ENCODE data around the gene MMP7. TPM values are rescaled to one million over a fixed set of nuclear protein-coding genes. Genes with fewer than 3 reads are reported as not detected.

Gene MMP7
- total and polyA plus RNA-seq, 4 donors, result 0.99 to 1.8 (median 1.4) TPM; not detected in 1

Other genes starting within 250 kb of the MMP7 start
- 1 to 10 TPM; 1.4 to 8.1 TPM for gene BIRC3, start 213.3 kb downstream of the MMP7 start, total RNA-seq
- gene BIRC3, start 213.3 kb downstream of the MMP7 start, polyA plus RNA-seq, result 1 to 10 TPM; 1.9 to 4.0 TPM
- 10 to 100 TPM; 33.0 to 46.7 TPM for gene BIRC2, start 183.5 kb downstream of the MMP7 start, total RNA-seq
- 10 to 100 TPM; 14.1 to 25.9 TPM for gene BIRC2, start 183.5 kb downstream of the MMP7 start, polyA plus RNA-seq
- 100 to 1,000 TPM; 105 to 140 TPM for gene TMEM123, start 78.0 kb downstream of the MMP7 start, total RNA-seq
- gene TMEM123, start 78.0 kb downstream of the MMP7 start, polyA plus RNA-seq, result 100 to 1,000 TPM; 101 to 109 TPM
- gene MMP20, start 94.6 kb upstream of the MMP7 start, total RNA-seq, result not detected
- gene MMP20, start 94.6 kb upstream of the MMP7 start, polyA plus RNA-seq, result not detected
- gene MMP27, start 175.0 kb upstream of the MMP7 start, total RNA-seq, result not detected
- gene MMP27, start 175.0 kb upstream of the MMP7 start, polyA plus RNA-seq, result not detected
- gene MMP8, start 194.2 kb upstream of the MMP7 start, total RNA-seq, result 1 to 10 TPM in 1 of 2 donors, under 1 TPM in 1; 0.17 to 3.5 TPM
- under 1 TPM; 0.15 to 0.55 TPM for gene MMP8, start 194.2 kb upstream of the MMP7 start, polyA plus RNA-seq
- not detected for gene MMP10, start 249.9 kb upstream of the MMP7 start, total RNA-seq
- not detected for gene MMP10, start 249.9 kb upstream of the MMP7 start, polyA plus RNA-seq